Measurements from ENCODE around the gene ABCA13. TPM values are rescaled to one million over a fixed set of nuclear protein-coding genes. Genes with fewer than 3 reads are reported as not detected.

The ABCA13 gene
- polyA plus RNA-seq, 3 donors, result 0.67 to 0.94 (median 0.68) TPM

- DNase-seq (ENCODE audit: extremely low read depth in 1 of 11, low read depth in 9 of 11, low spot score in 4 of 11), result no peak
Measured at GRCh38 chr7:48658138-48658537, 486.9 kb downstream of the ABCA13 start.

- DNase-seq (ENCODE audit: extremely low read depth in 1 of 11, low read depth in 9 of 11, low spot score in 4 of 11), result peak in 10 of 11 donors; percentile 7 to 56 (median 30)
Measured at GRCh38 chr7:48660306-48660870, 489.1 kb downstream of the ABCA13 start.

- DNase-seq (ENCODE audit: extremely low read depth in 1 of 11, low read depth in 9 of 11, low spot score in 4 of 11), result no peak
Measured at GRCh38 chr7:48664241-48664640, 493.0 kb downstream of the ABCA13 start.

- DNase-seq (ENCODE audit: extremely low read depth in 1 of 11, low read depth in 9 of 11, low spot score in 4 of 11), result no peak
Measured at GRCh38 chr7:48665353-48666135, 494.3 kb downstream of the ABCA13 start.

- DNase-seq (ENCODE audit: extremely low read depth in 1 of 11, low read depth in 9 of 11, low spot score in 4 of 11), result no peak
Measured at GRCh38 chr7:48667407-48667806, 496.1 kb downstream of the ABCA13 start.

- no peak for DNase-seq (ENCODE audit: extremely low read depth in 1 of 11, low read depth in 9 of 11, low spot score in 4 of 11)
Measured at GRCh38 chr7:48671656-48672055, 500.4 kb downstream of the ABCA13 start.

GRCh38 chr7:48681006-48681405 is 509.7 kb downstream of the ABCA13 start:
- DNase-seq (ENCODE audit: extremely low read depth in 1 of 11, low read depth in 9 of 11, low spot score in 4 of 11), result no peak

- no peak for DNase-seq (ENCODE audit: extremely low read depth in 1 of 11, low read depth in 9 of 11, low spot score in 4 of 11)
Measured at GRCh38 chr7:48691788-48692187, 520.5 kb downstream of the ABCA13 start.

Other genes with a start within 250 kb of the ABCA13 start
- under 1 TPM; 0.22 to 0.50 (median 0.30) TPM for gene PKD1L1, start 223.0 kb upstream of the ABCA13 start, polyA plus RNA-seq (ENCODE audit: insufficient read length in 3 of 3)
- 10 to 100 TPM; 17.0 to 24.5 (median 19.0) TPM for gene HUS1, start 191.8 kb upstream of the ABCA13 start, polyA plus RNA-seq (ENCODE audit: insufficient read length in 3 of 3)
- gene SUN3, start 142.4 kb upstream of the ABCA13 start, polyA plus RNA-seq (ENCODE audit: insufficient read length in 3 of 3), result under 1 TPM; 0.16 to 0.58 (median 0.45) TPM
- 1 to 10 TPM in 1 of 3 donors, under 1 TPM in 2; 0.49 to 1.3 (median 0.62) TPM for gene C7orf57, start 135.9 kb upstream of the ABCA13 start, polyA plus RNA-seq (ENCODE audit: insufficient read length in 3 of 3)
- 10 to 100 TPM in 2 of 3 donors, 1 to 10 TPM in 1; 9.0 to 14.6 (median 11.9) TPM for gene UPP1, start 82.2 kb upstream of the ABCA13 start, polyA plus RNA-seq (ENCODE audit: insufficient read length in 3 of 3)

Data from renal cortex interstitium (tissue), 11 donors.